CD4-positive, alpha-beta memory T cell (primary cell): ENCODE results near the gene RNASE7. TPM values are rescaled to one million over a fixed set of nuclear protein-coding genes. Genes with fewer than 3 reads are reported as not detected.
A peak's percentile ranks its signal among the peaks of the same experiment; 100 is the strongest.

Experiments used
- CTCF ChIA-PET: fragments of 350-600 bp; sonication (Branson Sonifier 250); formaldehyde crosslinking; loops from one replicate; lab custom pipeline; 2021; ENCODE audit warnings: inconsistent platforms; ENCODE audit not compliant: partially characterized antibody; lab: Charles Lee
- POLR2A ChIA-PET: fragments of 350-600 bp; sonication (Branson Sonifier 250); formaldehyde crosslinking; loops from one replicate; lab custom pipeline; 2021; ENCODE audit not compliant: partially characterized antibody; lab: Charles Lee
- DNase-seq, 5 donors: peaks; one replicate each; pipeline versions ENCODE4 v3.0.0 to v3.0.0-alpha.2; 2020 to 2022; ENCODE audit warnings: mixed read lengths in 1 of 5
- H3K27ac ChIP-seq: one replicate; pipeline ENCODE4 v1.7.0; 2013; ENCODE audit warnings: low read depth, low read length
- H3K27me3 ChIP-seq: 2 replicates; pipeline ENCODE4 v1.7.0; 2013; ENCODE audit warnings: mild to moderate bottlenecking, low read length, moderate library complexity; ENCODE audit not compliant: insufficient read depth
- H3K36me3 ChIP-seq: 2 replicates; pipeline ENCODE4 v1.7.0; 2013; ENCODE audit warnings: mild to moderate bottlenecking, low read length, moderate library complexity; ENCODE audit not compliant: insufficient read depth
- H3K4me1 ChIP-seq: 2 replicates; pipeline ENCODE4 v1.7.0; 2013; ENCODE audit warnings: mild to moderate bottlenecking, low read length, moderate library complexity; ENCODE audit not compliant: insufficient read depth
- H3K4me3 ChIP-seq, 2 donors: one replicate each; pipeline ENCODE4 v1.7.0; 2013; ENCODE audit warnings: low read length in 2 of 2, mild to moderate bottlenecking in 1 of 2
- H3K9me3 ChIP-seq, 2 donors: one replicate each; pipeline ENCODE4 v1.7.0; 2013; ENCODE audit warnings: low read length in 2 of 2, control low read depth in 1 of 2; ENCODE audit not compliant: control insufficient read depth in 1 of 2
- H3K27ac Mint-ChIP-seq, 7 donors: one replicate each; pipeline ENCODE4 v1.8.0; 2020 to 2021; ENCODE audit warnings: mixed read lengths in 7 of 7, mild to moderate bottlenecking in 6 of 7, inconsistent platforms in 3 of 7, moderate library complexity in 3 of 7
- H3K27me3 Mint-ChIP-seq, 2 donors: one replicate each; pipeline ENCODE4 v1.8.0; 2020 to 2021; ENCODE audit warnings: mixed read lengths in 2 of 2
- H3K36me3 Mint-ChIP-seq, 2 donors: one replicate each; pipeline ENCODE4 v1.8.0; 2020 to 2021; ENCODE audit warnings: mixed read lengths in 2 of 2, inconsistent platforms in 1 of 2, mild to moderate bottlenecking in 1 of 2
- H3K4me1 Mint-ChIP-seq, 4 donors: one replicate each; pipeline ENCODE4 v1.8.0; 2020 to 2021; ENCODE audit warnings: mixed read lengths in 4 of 4, mild to moderate bottlenecking in 1 of 4
- H3K4me3 Mint-ChIP-seq, 8 donors: one replicate each; pipeline ENCODE4 v1.8.0; 2020 to 2021; ENCODE audit warnings: mixed read lengths in 8 of 8, mild to moderate bottlenecking in 7 of 8, moderate library complexity in 6 of 8, inconsistent platforms in 3 of 8
- H3K9me3 Mint-ChIP-seq, 8 donors: one replicate each; pipeline ENCODE4 v1.8.0; 2020 to 2021; ENCODE audit warnings: mixed read lengths in 8 of 8, mild to moderate bottlenecking in 5 of 8, inconsistent platforms in 3 of 8, moderate library complexity in 1 of 8
- intact Hi-C: fragments of 100-400 bp; cut with micrococcal nuclease; formaldehyde crosslinking; loops from one replicate; pipeline ENCODE4 v1.15.1; 2023
- polyA plus RNA-seq, 2 donors: library from polyadenylated mRNA; unstranded; fragments of 300-500 nt; fragmentation: Illumina TruSeq; gene quantifications; one replicate each; pipeline ENCODE4 v1.2.3, GENCODE V29; 2021
- total RNA-seq, 2 experiments: library from RNA; stranded (reverse); gene quantifications; one replicate each; pipeline ENCODE4 v1.2.3, GENCODE V29; 2021

Gene RNASE7
- total and polyA plus RNA-seq, 4 experiments from 2014 or later: not detected

GRCh38 chr14:21070610-21071224 is 28.6 kb downstream of the RNASE7 start:
- peaks cover 31 to 50% of the 10 kb centered on the region in 2 donors for H3K27me3 Mint-ChIP-seq
- no peaks in the 10 kb centered on the region for H3K9me3 Mint-ChIP-seq
- Histone ChIP-seq H3K9me3 (no peaks in the 10 kb centered on the region), H3K36me3 (no peaks in the 10 kb centered on the region), H3K27me3 (peaks cover 52% of the 10 kb centered on the region), H3K27ac (peak overlapping the region; percentile 25), H3K4me3 (peak overlapping the region; percentile 23 to 42), H3K4me1 (peaks cover 35% of the 10 kb centered on the region)
- peak overlapping the region; percentile 54 to 88 (median 83) for H3K27ac Mint-ChIP-seq
- no peaks in the 10 kb centered on the region for H3K36me3 Mint-ChIP-seq
- peaks cover 22 to 41% (median 30%) of the 10 kb centered on the region in 4 donors for H3K4me1 Mint-ChIP-seq
- DNase-seq: peak in 4 of 5 donors; percentile 24 to 33 (median 26)
- ChIA-PET POLR2A (interaction anchor here (0.7 to 2.4 kb wide), 13 partner anchors 9 to 674 kb away, joined by 3 to 22 read pairs (median 5); partner anchors contain the start of gene NDRG2), CTCF (interaction anchor here (0.8 to 4.3 kb wide), 11 partner anchors 17 to 100 kb away, joined by 3 to 60 read pairs (median 5); no protein-coding TSS in a partner anchor)
- peak overlapping the region; percentile 80 to 90 (median 86) for H3K4me3 Mint-ChIP-seq
- intact Hi-C loops: loop anchor here (1.0 kb wide), 1 partner anchor 17 kb away; no protein-coding TSS in a partner anchor

- peak in 4 of 5 donors; percentile 23 to 75 (median 32) for DNase-seq
- intact Hi-C loops: loop anchor here (1.0 kb wide), 1 partner anchor 16 kb away; no protein-coding TSS in a partner anchor
- H3K9me3 ChIP-seq: no peaks in the 10 kb centered on the region
- Mint-ChIP-seq H3K36me3 (no peaks in the 10 kb centered on the region), H3K4me1 (peaks cover 22 to 41% (median 30%) of the 10 kb centered on the region in 4 donors), H3K9me3 (no peaks in the 10 kb centered on the region), H3K27ac (peak overlapping the region in 6 of 7 donors; percentile 77 to 88 (median 83)), H3K27me3 (peaks cover 29 to 50% of the 10 kb centered on the region in 2 donors), H3K4me3 (peak overlapping the region; percentile 80 to 90 (median 86))
- ChIA-PET CTCF (interaction anchor here (0.8 to 4.3 kb wide), 13 partner anchors 16 to 100 kb away, joined by 3 to 60 read pairs (median 4); no protein-coding TSS in a partner anchor), POLR2A (interaction anchor here (1.0 to 2.4 kb wide), 11 partner anchors 10 to 56 kb away, joined by 3 to 22 read pairs (median 6); partner anchors contain the start of gene NDRG2)
- peaks cover 35% of the 10 kb centered on the region for H3K4me1 ChIP-seq
- no peaks in the 10 kb centered on the region for H3K36me3 ChIP-seq
- H3K4me3 ChIP-seq: peak overlapping the region in 1 of 2 donors; percentile 42
- peak overlapping the region; percentile 25 for H3K27ac ChIP-seq
- H3K27me3 ChIP-seq: peaks cover 52% of the 10 kb centered on the region
Measured at GRCh38 chr14:21071225-21072030, 29.3 kb downstream of the RNASE7 start.

DNA sequence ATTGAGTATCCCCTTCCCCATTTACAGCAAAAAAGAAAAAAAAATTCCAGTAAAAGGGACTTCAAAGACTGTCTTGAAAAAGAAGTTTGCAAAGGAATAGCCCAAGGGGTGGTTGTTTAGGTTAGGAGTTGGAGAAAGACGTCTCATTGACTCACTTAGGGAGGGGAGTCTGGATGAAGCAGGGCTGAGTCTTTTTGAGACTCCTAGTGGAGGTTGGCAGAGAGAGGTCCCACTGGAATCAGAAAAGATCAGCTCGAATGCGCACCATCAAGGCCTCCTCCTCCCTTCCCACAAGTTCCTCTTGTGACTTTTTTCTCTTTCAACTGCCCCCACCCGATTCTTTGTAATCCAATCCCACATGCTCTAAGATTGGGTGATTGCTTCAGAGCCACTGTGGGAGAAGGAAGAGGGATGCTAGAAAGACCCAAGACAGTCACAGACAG is 29.9 kb downstream of the RNASE7 start:
- Histone ChIP-seq H3K36me3 (no peaks in the 10 kb centered on the region), H3K27me3 (peaks cover 52% of the 10 kb centered on the region), H3K27ac (no peak overlapping the region), H3K4me3 (no peak overlapping the region), H3K4me1 (peaks cover 35% of the 10 kb centered on the region), H3K9me3 (no peaks in the 10 kb centered on the region)
- no peak for DNase-seq
- Mint-ChIP-seq H3K36me3 (no peaks in the 10 kb centered on the region), H3K27ac (peak overlapping the region in 5 of 7 donors; percentile 31 to 81 (median 52)), H3K27me3 (peaks cover 26 to 46% of the 10 kb centered on the region in 2 donors), H3K9me3 (no peaks in the 10 kb centered on the region), H3K4me3 (peak overlapping the region in 6 of 8 donors; percentile 83 to 90 (median 86)), H3K4me1 (peaks cover 22 to 41% (median 30%) of the 10 kb centered on the region in 4 donors)
- ChIA-PET CTCF (interaction anchor here (0.8 to 4.3 kb wide), 11 partner anchors 16 to 101 kb away, joined by 3 to 60 read pairs (median 5); no protein-coding TSS in a partner anchor), POLR2A (interaction anchor here (2.1 to 2.4 kb wide), 3 partner anchors 15 to 32 kb away, joined by 7 to 22 read pairs (median 20); no protein-coding TSS in a partner anchor)
- intact Hi-C loops: no loop called here

GRCh38 chr14:21072781-21073339 is 30.7 kb downstream of the RNASE7 start:
- H3K4me1 Mint-ChIP-seq: peaks cover 22 to 41% (median 30%) of the 10 kb centered on the region in 4 donors
- no peaks in the 10 kb centered on the region for H3K36me3 ChIP-seq
- ChIA-PET CTCF (interaction anchor here (1.4 to 4.3 kb wide), 4 partner anchors 20 to 58 kb away, joined by 4 to 60 read pairs (median 32); no protein-coding TSS in a partner anchor), POLR2A (no interaction called here)
- no peaks in the 10 kb centered on the region for H3K9me3 ChIP-seq
- H3K27me3 Mint-ChIP-seq: peaks cover 21 to 41% of the 10 kb centered on the region in 2 donors
- peaks cover 35% of the 10 kb centered on the region for H3K4me1 ChIP-seq
- no peak for DNase-seq
- H3K27ac ChIP-seq: no peak overlapping the region
- intact Hi-C loops: no loop called here
- H3K4me3 Mint-ChIP-seq: peak overlapping the region in 2 of 8 donors; percentile 52 to 86
- no peaks in the 10 kb centered on the region for H3K36me3 Mint-ChIP-seq
- H3K4me3 ChIP-seq: no peak overlapping the region
- H3K27ac Mint-ChIP-seq: no peak overlapping the region
- no peaks in the 10 kb centered on the region for H3K9me3 Mint-ChIP-seq
- H3K27me3 ChIP-seq: peaks cover 46% of the 10 kb centered on the region

GRCh38 chr14:21073921-21074320 is 31.8 kb downstream of the RNASE7 start:
- H3K4me1 ChIP-seq: peaks cover 29% of the 10 kb centered on the region
- H3K27me3 ChIP-seq: peaks cover 38% of the 10 kb centered on the region
- no peaks in the 10 kb centered on the region for H3K9me3 Mint-ChIP-seq
- ChIA-PET POLR2A (no interaction called here), CTCF (interaction anchor here (4.3 kb wide), 1 partner anchor 31 kb away, joined by 60 read pairs; no protein-coding TSS in a partner anchor)
- H3K4me3 Mint-ChIP-seq: no peak overlapping the region
- no peaks in the 10 kb centered on the region for H3K36me3 Mint-ChIP-seq
- H3K4me1 Mint-ChIP-seq: peaks cover 15 to 34% (median 24%) of the 10 kb centered on the region in 4 donors
- no peaks in the 10 kb centered on the region for H3K9me3 ChIP-seq
- H3K4me3 ChIP-seq: no peak overlapping the region
- DNase-seq: no peak
- intact Hi-C loops: no loop called here
- H3K27me3 Mint-ChIP-seq: peaks cover 14 to 33% of the 10 kb centered on the region in 2 donors
- no peak overlapping the region for H3K27ac ChIP-seq
- H3K27ac Mint-ChIP-seq: no peak overlapping the region
- no peaks in the 10 kb centered on the region for H3K36me3 ChIP-seq

DNA sequence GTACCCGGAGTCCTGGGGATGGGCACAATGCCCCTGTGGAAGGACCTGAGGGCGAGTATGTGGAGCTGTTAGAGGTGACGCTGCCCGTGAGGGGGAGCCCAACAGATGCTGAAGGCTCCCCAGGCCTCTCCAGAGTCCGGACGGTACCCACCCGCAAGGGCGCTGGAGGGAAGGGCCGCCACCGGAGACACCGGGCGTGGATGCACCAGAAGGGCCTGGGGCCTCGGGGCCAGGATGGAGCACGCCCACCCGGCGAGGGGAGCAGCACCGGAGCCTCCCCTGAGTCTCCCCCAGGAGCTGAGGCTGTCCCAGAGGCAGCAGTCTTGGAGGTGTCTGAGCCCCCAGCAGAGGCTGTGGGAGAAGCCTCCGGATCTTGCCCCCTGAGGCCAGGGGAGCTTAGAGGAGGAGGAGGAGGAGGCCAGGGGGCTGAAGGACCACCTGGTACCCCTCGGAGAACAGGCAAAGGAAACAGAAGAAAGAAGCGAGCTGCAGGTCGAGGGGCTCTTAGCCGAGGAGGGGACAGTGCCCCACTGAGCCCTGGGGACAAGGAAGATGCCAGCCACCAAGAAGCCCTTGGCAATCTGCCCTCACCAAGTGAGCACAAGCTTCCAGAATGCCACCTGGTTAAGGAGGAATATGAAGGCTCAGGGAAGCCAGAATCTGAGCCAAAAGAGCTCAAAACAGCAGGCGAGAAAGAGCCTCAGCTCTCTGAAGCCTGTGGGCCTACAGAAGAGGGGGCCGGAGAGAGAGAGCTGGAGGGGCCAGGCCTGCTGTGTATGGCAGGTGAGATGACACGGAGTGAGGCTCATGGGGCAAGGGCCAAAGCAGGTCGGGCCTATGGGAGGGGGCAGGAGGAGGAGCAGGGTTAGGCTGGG is 32.5 kb downstream of the RNASE7 start:
- Histone ChIP-seq H3K27me3 (peaks cover 31% of the 10 kb centered on the region), H3K9me3 (no peaks in the 10 kb centered on the region), H3K27ac (no peak overlapping the region), H3K4me1 (peaks cover 21% of the 10 kb centered on the region), H3K4me3 (no peak overlapping the region), H3K36me3 (no peaks in the 10 kb centered on the region)
- peaks cover 11 to 27% (median 17%) of the 10 kb centered on the region in 4 donors for H3K4me1 Mint-ChIP-seq
- ChIA-PET CTCF (interaction anchor here (1.6 kb wide), 1 partner anchor 30 kb away, joined by 9 read pairs; no protein-coding TSS in a partner anchor), POLR2A (interaction anchor here (1.0 kb wide), 1 partner anchor 22 kb away, joined by 3 read pairs; no protein-coding TSS in a partner anchor)
- no peaks in the 10 kb centered on the region for H3K36me3 Mint-ChIP-seq
- no peak for DNase-seq
- H3K27me3 Mint-ChIP-seq: peaks cover 11 to 27% of the 10 kb centered on the region in 2 donors
- no peak overlapping the region for H3K4me3 Mint-ChIP-seq
- no peaks in the 10 kb centered on the region for H3K9me3 Mint-ChIP-seq
- no peak overlapping the region for H3K27ac Mint-ChIP-seq
- intact Hi-C loops: no loop called here
